ENCODE results near the gene SH2B2.

SH2B2 gene

GRCh38 chr7:102312317-102312716, 25.6 kb downstream of the SH2B2 start:
- H3K4me3 ChIP-seq (ENCODE audit: low read depth, low read length): no peak overlapping the region
- no peak for DNase-seq (ENCODE audit: low read depth)
- TF ChIP-seq MYC (IDR thresholded peaks at IDR 0.05; ENCODE audit: low read depth, low read length) (no peak), CTCF (IDR thresholded peaks at IDR 0.05; ENCODE audit: low read depth, low read length) (no peak), POLR2A (IDR thresholded peaks at IDR 0.05; ENCODE audit: extremely low read depth, insufficient read length) (no peak)
- TF ChIP-seq, protein P1, sequence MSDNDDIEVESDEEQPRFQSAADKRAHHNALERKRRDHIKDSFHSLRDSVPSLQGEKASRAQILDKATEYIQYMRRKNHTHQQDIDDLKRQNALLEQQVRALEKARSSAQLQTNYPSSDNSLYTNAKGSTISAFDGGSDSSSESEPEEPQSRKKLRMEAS (IDR thresholded peaks at IDR 0.05; ENCODE audit: low read depth, low read length): no peak

DNA sequence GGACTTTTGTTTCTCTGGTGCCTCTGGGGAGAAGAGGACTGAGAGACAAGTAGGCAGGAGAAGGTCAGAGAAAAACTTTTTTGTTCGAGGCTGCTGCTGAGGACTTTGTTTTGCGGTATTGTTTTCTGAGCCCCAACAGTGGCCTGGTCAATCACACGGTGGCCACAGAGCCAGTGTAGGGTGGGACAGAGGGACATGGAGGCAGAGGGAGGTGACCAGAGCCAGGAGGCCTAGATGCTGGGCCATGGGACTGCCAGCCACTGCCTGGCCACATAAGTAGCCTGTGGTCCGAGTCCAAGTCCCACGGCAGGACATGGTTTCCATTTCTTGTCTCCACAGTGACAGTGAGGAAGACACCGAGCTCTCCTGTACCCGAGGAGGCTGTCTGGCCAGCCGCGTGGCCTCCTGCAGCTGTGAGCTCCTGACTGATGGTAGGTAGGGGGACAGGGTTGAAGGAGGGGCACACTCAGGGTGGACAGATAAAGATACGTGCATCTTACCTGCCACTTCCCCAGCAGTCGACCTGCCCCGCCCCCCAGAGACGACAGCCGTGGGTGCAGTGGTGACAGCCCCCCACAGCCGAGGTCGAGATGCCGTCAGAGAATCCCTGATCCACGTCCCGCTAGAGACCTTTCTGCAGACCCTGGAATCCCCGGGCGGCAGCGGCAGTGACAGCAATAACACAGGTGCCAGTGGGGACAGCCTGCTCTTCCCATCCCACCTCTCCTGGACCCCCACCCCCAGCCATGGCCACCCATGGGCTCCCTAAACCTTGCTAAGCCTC, 27.5 kb downstream of the SH2B2 start:
- H3K4me3 ChIP-seq (ENCODE audit: low read depth, low read length): no peak overlapping the region
- no peak for DNase-seq (ENCODE audit: low read depth)
- TF ChIP-seq, protein P1 (IDR thresholded peaks at IDR 0.05; ENCODE audit: low read depth, low read length): no peak
- no peak for TF ChIP-seq CTCF (IDR thresholded peaks at IDR 0.05; ENCODE audit: low read depth, low read length)
- no peak for TF ChIP-seq POLR2A (IDR thresholded peaks at IDR 0.05; ENCODE audit: extremely low read depth, insufficient read length)
- no peak for TF ChIP-seq MYC (IDR thresholded peaks at IDR 0.05; ENCODE audit: low read depth, low read length)

DNA sequence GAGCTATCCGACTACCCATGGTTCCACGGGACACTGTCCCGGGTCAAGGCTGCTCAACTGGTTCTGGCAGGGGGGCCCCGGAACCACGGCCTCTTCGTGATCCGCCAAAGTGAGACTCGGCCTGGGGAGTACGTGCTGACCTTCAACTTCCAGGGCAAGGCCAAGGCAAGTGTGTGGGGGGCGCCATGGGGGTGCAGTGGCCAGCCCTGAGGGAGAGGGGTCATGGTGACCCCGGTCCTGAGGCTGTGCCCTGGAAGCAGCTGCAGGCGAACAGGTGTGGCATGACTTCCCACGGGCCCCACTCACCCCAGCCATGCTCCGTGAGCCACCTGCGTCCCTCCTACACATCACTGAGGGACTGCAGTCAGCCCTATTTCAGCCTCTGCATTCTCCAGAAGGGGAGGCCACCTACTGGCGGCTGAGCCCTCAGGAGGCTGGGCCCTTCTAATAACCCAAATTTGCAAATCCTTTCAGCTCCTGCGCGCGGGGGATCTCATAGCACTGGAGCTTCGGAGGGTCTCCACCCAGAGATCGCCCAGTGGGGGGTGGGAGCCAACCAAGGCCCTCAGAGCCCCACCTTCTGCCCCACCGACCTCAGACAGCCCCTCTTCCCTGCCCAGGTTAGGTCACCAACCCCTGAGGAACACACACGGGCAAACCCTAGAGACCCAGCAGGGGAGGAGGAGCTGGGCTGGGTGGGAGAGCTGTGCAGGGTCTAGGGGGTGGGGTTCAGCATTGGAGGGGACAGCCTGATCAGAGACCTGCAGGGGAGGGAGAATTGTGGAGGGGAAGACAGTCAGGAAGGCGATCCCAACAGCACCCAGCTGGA, 30.8 kb downstream of the SH2B2 start:
- TF ChIP-seq POLR2A (IDR thresholded peaks at IDR 0.05; ENCODE audit: extremely low read depth, insufficient read length): no peak
- TF ChIP-seq MYC (IDR thresholded peaks at IDR 0.05; ENCODE audit: low read depth, low read length): no peak
- TF ChIP-seq CTCF (IDR thresholded peaks at IDR 0.05; ENCODE audit: low read depth, low read length): peak; percentile 21
- H3K4me3 ChIP-seq (ENCODE audit: low read depth, low read length): no peak overlapping the region
- DNase-seq (ENCODE audit: low read depth): peak; percentile 36

DNA sequence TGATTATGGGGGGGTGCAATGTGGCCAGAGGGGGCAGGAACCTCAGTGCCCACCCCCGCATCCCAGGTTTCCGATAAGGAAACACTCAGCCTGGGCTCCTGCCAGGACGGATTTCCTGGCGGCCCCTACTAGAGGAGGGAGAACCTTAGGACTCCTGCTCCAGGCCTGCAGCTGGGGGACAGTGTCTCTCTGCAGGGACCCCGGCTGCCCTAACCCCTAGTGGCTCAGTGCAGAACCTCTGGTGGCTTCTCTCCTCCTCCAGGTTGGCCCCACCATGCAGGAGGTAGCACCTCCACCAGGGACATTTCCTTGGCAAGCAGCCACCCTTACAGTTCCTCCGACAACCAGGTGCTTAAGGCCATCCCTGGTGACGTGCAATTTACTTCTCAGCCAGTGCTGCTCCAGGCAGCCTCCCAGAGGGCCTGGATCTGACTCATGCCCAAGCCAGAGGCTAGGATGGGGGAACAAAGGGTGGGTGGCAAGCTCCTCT, 31.9 kb downstream of the SH2B2 start:
- no peak overlapping the region for H3K4me3 ChIP-seq (ENCODE audit: low read depth, low read length)
- DNase-seq (ENCODE audit: low read depth): no peak
- TF ChIP-seq MYC (IDR thresholded peaks at IDR 0.05; ENCODE audit: low read depth, low read length) (no peak), CTCF (IDR thresholded peaks at IDR 0.05; ENCODE audit: low read depth, low read length) (no peak), POLR2A (IDR thresholded peaks at IDR 0.05; ENCODE audit: extremely low read depth, insufficient read length) (no peak)
- TF ChIP-seq, protein P1 (IDR thresholded peaks at IDR 0.05; ENCODE audit: low read depth, low read length): no peak

- DNase-seq (ENCODE audit: low read depth): no peak
- TF ChIP-seq, protein P1 (IDR thresholded peaks at IDR 0.05; ENCODE audit: low read depth, low read length): no peak
- TF ChIP-seq MYC (IDR thresholded peaks at IDR 0.05; ENCODE audit: low read depth, low read length): no peak
- TF ChIP-seq CTCF (IDR thresholded peaks at IDR 0.05; ENCODE audit: low read depth, low read length): no peak
- TF ChIP-seq POLR2A (IDR thresholded peaks at IDR 0.05; ENCODE audit: extremely low read depth, insufficient read length): no peak
Measured at GRCh38 chr7:102319671-102320070, 33.0 kb downstream of the SH2B2 start.

More at GRCh38 chr7:102319671-102320070, 33.0 kb downstream of the SH2B2 start:
- no peak overlapping the region for H3K4me3 ChIP-seq (ENCODE audit: low read depth, low read length)

All from NB4 (cell line).